ENCODE results near the gene C3orf70. TPM values are rescaled to one million over a fixed set of nuclear protein-coding genes. Genes with fewer than 3 reads are reported as not detected.
A peak's percentile ranks its signal among the peaks of the same experiment; 100 is the strongest.

C3orf70 gene
- total and polyA plus RNA-seq, 2 of the 8 experiments (the other 6 are each of a cell fraction or from before 2014, with no cell fraction given): 1.7 to 2.0 TPM

- H2BK12ac ChIP-seq (ENCODE audit: low read depth, low read length): no peak overlapping the region
These were observed 70.0 kb downstream of the C3orf70 start for GRCh38 chr3:185082829-185083228.

More at GRCh38 chr3:185082829-185083228, 70.0 kb downstream of the C3orf70 start:
- DNase-seq (ENCODE audit: low read depth in 1 of 2, low spot score in 2 of 2): no peak
- Histone ChIP-seq H3K27me3 (replicated peaks in 1 of 4; ENCODE audit: control insufficient read depth in 3 of 4, extremely low read depth in 1 of 4, insufficient read depth in 3 of 4, low read length in 3 of 4) (no peaks in the 10 kb centered on the region), H2BK5ac (ENCODE audit: low read depth, low read length) (no peak overlapping the region), H3K36me3 (ENCODE audit: control insufficient read depth in 2 of 4, insufficient read depth in 4 of 4, low read length in 3 of 4) (no peaks in the 10 kb centered on the region), H3K18ac (ENCODE audit: extremely low read depth, low read length) (no peak overlapping the region), H4K20me1 (replicated peaks in 1 of 2; ENCODE audit: control insufficient read depth in 1 of 2, insufficient read depth in 2 of 2, low read length in 2 of 2) (no peaks in the 10 kb centered on the region), H4K5ac (ENCODE audit: insufficient read length, low read depth, low read length) (no peak overlapping the region), H2AFZ (ENCODE audit: low read length) (peak overlapping the region; percentile 73; the same call in 1 of the 2 replicates), H3K79me2 (ENCODE audit: control insufficient read depth in 1 of 2, insufficient read depth in 2 of 2, low read length in 2 of 2) (no peaks in the 10 kb centered on the region), H3K27ac (ENCODE audit: low read depth, low read length) (no peak overlapping the region), H3K9me3 (ENCODE audit: insufficient read depth in 2 of 2, low read depth in 1 of 2, low read length in 1 of 2) (no peaks in the 10 kb centered on the region), H4K8ac (ENCODE audit: extremely low read depth, insufficient read depth, low read length) (no peak overlapping the region), H3K9ac (replicated peaks in 1 of 4; ENCODE audit: extremely low read depth in 1 of 4, low read depth in 3 of 4, low read length in 3 of 4) (no peak overlapping the region), H3K4me1 (replicated peaks in 1 of 4; ENCODE audit: control insufficient read depth in 3 of 4, insufficient read depth in 4 of 4, low read length in 3 of 4) (peaks cover 0 to 5% (median 0%) of the 10 kb centered on the region in 4 experiments; a peak in 1 of 7 replicates), H4K91ac (replicated peaks; ENCODE audit: insufficient read length, low read length) (no peak overlapping the region), H3K14ac (ENCODE audit: insufficient read length) (no peak overlapping the region), H2BK15ac (ENCODE audit: low read length) (no peak overlapping the region), H3K23me2 (ENCODE audit: low read depth, low read length) (no peaks in the 10 kb centered on the region), H3K4ac (replicated peaks; ENCODE audit: insufficient read length, low read depth, low read length) (no peak overlapping the region), H3K79me1 (ENCODE audit: low read depth, low read length) (no peaks in the 10 kb centered on the region), H3K23ac (ENCODE audit: insufficient read length) (no peak overlapping the region), H3K56ac (replicated peaks; ENCODE audit: insufficient read length, low read depth, low read length) (no peak overlapping the region), H2BK20ac (ENCODE audit: low read length) (no peak overlapping the region), H2BK120ac (replicated peaks; ENCODE audit: low read depth, low read length) (no peak overlapping the region), H2AK5ac (ENCODE audit: low read depth, low read length) (no peak overlapping the region), H3K4me3 (ENCODE audit: extremely low read depth in 1 of 4, insufficient read depth in 2 of 4, low read depth in 3 of 4, low read length in 4 of 4) (no peak overlapping the region), H3K4me2 (ENCODE audit: insufficient read depth in 1 of 2, low read depth in 2 of 2, low read length in 2 of 2) (no peak overlapping the region)
- ChIA-PET CTCF (ENCODE audit: partially characterized antibody) (interaction anchor here (0.9 to 3.3 kb wide), 4 partner anchors 12 to 226 kb away, joined by 3 to 20 read pairs (median 4); no protein-coding TSS in a partner anchor), POLR2A (ENCODE audit: partially characterized antibody) (no interaction called here)
- FAIRE-seq: no peak
- no peak for TF ChIP-seq YY1 (IDR thresholded peaks at IDR 0.05; ENCODE audit: low read depth, low read length)
- WGBS, 2 experiments (ENCODE audit: extremely low coverage in 1 of 2, insufficient coverage in 1 of 2, insufficient read length in 1 of 2, insufficient replicate concordance in 2 of 2, low coverage in 1 of 2, low lambda C conversion rate in 2 of 2, missing lambda C conversion rate in 1 of 2): 89% methylated on average over 14 of the region's 14 CpGs; no CpG with 5 or more reads in 1 of the 2 experiments
